ENCODE results near the gene PLXND1. TPM values are rescaled to one million over a fixed set of nuclear protein-coding genes. Genes with fewer than 3 reads are reported as not detected.

Gene PLXND1
- total RNA-seq, 1 donor from 2014 or later: 9.0 TPM

DNA sequence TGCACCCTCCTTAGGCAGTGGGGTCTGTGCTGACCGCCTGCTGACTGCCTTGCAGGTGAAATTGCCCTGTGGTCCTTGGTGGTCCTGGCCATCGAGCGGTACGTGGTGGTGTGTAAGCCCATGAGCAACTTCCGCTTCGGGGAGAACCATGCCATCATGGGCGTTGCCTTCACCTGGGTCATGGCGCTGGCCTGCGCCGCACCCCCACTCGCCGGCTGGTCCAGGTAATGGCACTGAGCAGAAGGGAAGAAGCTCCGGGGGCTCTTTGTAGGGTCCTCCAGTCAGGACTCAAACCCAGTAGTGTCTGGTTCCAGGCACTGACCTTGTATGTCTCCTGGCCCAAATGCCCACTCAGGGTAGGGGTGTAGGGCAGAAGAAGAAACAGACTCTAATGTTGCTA is 75.7 kb downstream of the PLXND1 start:
- Histone ChIP-seq H3F3A (ENCODE audit: low read depth) (peaks cover 5% of the 10 kb centered on the region), H3K27me3 (no peaks in the 10 kb centered on the region), H3K9ac (no peak overlapping the region), H3K4me1 (peaks cover 26% of the 10 kb centered on the region), H3K4me2 (peak overlapping the region; percentile 27), H3K9me3 (ENCODE audit: low read depth) (no peaks in the 10 kb centered on the region), H3K36me3 (no peaks in the 10 kb centered on the region), H4K20me1 (ENCODE audit: low read depth) (no peaks in the 10 kb centered on the region), H3K79me2 (ENCODE audit: low read depth) (no peaks in the 10 kb centered on the region), H3K4me3 (no peak overlapping the region), H3K27ac (no peak overlapping the region), H2AFZ (replicated peaks) (peak overlapping the region; percentile 32)
- Mint-ChIP-seq H3K36me3 (no peaks in the 10 kb centered on the region), H3K27me3 (ENCODE audit: insufficient read depth, low read depth) (peaks cover 12% of the 10 kb centered on the region), H3K4me3 (no peak overlapping the region), H3K27ac (peak overlapping the region; percentile 60), H3K9me3 (peaks cover 2% of the 10 kb centered on the region), H3K4me1 (peaks cover 34% of the 10 kb centered on the region)
- DNase-seq (ENCODE audit: low spot score): no peak
- TF ChIP-seq, protein P1, sequence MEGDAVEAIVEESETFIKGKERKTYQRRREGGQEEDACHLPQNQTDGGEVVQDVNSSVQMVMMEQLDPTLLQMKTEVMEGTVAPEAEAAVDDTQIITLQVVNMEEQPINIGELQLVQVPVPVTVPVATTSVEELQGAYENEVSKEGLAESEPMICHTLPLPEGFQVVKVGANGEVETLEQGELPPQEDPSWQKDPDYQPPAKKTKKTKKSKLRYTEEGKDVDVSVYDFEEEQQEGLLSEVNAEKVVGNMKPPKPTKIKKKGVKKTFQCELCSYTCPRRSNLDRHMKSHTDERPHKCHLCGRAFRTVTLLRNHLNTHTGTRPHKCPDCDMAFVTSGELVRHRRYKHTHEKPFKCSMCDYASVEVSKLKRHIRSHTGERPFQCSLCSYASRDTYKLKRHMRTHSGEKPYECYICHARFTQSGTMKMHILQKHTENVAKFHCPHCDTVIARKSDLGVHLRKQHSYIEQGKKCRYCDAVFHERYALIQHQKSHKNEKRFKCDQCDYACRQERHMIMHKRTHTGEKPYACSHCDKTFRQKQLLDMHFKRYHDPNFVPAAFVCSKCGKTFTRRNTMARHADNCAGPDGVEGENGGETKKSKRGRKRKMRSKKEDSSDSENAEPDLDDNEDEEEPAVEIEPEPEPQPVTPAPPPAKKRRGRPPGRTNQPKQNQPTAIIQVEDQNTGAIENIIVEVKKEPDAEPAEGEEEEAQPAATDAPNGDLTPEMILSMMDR (IDR thresholded peaks at IDR 0.05): no peak
- no peak for TF ChIP-seq EZH2phosphoT487 (IDR thresholded peaks at IDR 0.05)
- TF ChIP-seq EZH2 (IDR thresholded peaks at IDR 0.05): no peak

DNA sequence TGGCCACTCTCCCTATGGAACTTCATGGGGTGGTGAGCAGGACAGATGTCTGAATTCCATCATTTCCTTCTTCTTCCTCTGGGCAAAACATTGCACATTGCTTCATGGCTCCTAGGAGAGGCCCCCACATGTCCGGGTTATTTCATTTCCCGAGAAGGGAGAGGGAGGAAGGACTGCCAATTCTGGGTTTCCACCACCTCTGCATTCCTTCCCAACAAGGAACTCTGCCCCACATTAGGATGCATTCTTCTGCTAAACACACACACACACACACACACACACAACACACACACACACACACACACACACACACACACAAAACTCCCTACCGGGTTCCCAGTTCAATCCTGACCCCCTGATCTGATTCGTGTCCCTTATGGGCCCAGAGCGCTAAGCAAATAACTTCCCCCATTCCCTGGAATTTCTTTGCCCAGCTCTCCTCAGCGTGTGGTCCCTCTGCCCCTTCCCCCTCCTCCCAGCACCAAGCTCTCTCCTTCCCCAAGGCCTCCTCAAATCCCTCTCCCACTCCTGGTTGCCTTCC is 76.2 kb downstream of the PLXND1 start:
- H3K36me3 ChIP-seq: no peaks in the 10 kb centered on the region
- H2AFZ ChIP-seq (replicated peaks): peak overlapping the region; percentile 32
- no peaks in the 10 kb centered on the region for H3K79me2 ChIP-seq (ENCODE audit: low read depth)
- no peaks in the 10 kb centered on the region for H3K36me3 Mint-ChIP-seq
- no peaks in the 10 kb centered on the region for H4K20me1 ChIP-seq (ENCODE audit: low read depth)
- H3K27me3 ChIP-seq: no peaks in the 10 kb centered on the region
- no peak overlapping the region for H3K9ac ChIP-seq
- peaks cover 12% of the 10 kb centered on the region for H3K27me3 Mint-ChIP-seq (ENCODE audit: insufficient read depth, low read depth)
- H3K9me3 ChIP-seq (ENCODE audit: low read depth): no peaks in the 10 kb centered on the region
- H3K4me1 ChIP-seq: peaks cover 26% of the 10 kb centered on the region
- H3K4me3 ChIP-seq: no peak overlapping the region
- peaks cover 5% of the 10 kb centered on the region for H3F3A ChIP-seq (ENCODE audit: low read depth)
- H3K9me3 Mint-ChIP-seq: peaks cover 2% of the 10 kb centered on the region
- no peak overlapping the region for H3K4me3 Mint-ChIP-seq
- H3K27ac ChIP-seq: no peak overlapping the region
- TF ChIP-seq EZH2 (IDR thresholded peaks at IDR 0.05): no peak
- TF ChIP-seq, protein P1 (IDR thresholded peaks at IDR 0.05): no peak
- peak overlapping the region; percentile 27 for H3K4me2 ChIP-seq
- peak; percentile 64 for DNase-seq (ENCODE audit: low spot score)
- H3K4me1 Mint-ChIP-seq: peaks cover 34% of the 10 kb centered on the region
- peak overlapping the region; percentile 60 for H3K27ac Mint-ChIP-seq

DNA sequence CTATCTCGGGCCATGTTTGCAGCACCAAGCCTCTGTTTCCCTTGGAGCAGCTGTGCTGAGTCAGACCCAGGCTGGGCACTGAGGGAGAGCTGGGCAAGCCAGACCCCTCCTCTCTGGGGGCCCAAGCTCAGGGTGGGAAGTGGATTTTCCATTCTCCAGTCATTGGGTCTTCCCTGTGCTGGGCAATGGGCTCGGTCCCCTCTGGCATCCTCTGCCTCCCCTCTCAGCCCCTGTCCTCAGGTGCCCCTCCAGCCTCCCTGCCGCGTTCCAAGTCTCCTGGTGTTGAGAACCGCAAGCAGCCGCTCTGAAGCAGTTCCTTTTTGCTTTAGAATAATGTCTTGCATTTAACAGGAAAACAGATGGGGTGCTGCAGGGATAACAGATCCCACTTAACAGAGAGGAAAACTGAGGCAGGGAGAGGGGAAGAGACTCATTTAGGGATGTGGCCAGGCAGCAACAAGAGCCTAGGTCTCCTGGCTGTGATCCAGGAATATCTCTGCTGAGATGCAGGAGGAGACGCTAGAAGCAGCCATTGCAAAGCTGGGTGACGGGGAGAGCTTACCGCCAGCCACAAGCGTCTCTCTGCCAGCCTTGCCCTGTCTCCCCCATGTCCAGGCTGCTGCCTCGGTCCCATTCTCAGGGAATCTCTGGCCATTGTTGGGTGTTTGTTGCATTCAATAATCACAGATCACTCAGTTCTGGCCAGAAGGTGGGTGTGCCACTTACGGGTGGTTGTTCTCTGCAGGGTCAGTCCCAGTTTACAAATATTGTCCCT is 76.9 kb downstream of the PLXND1 start:
- peak overlapping the region; percentile 27 for H3K4me2 ChIP-seq
- H3K27me3 Mint-ChIP-seq (ENCODE audit: insufficient read depth, low read depth): peaks cover 10% of the 10 kb centered on the region

More for the DNA sequence above, 76.9 kb downstream of the PLXND1 start:
- Mint-ChIP-seq H3K27ac (peak overlapping the region; percentile 60), H3K4me3 (no peak overlapping the region), H3K9me3 (peaks cover 2% of the 10 kb centered on the region), H3K36me3 (no peaks in the 10 kb centered on the region), H3K4me1 (peaks cover 34% of the 10 kb centered on the region)
- Histone ChIP-seq H3K79me2 (ENCODE audit: low read depth) (no peaks in the 10 kb centered on the region), H3K9me3 (ENCODE audit: low read depth) (no peaks in the 10 kb centered on the region), H3K9ac (no peak overlapping the region), H3K27me3 (no peaks in the 10 kb centered on the region), H4K20me1 (ENCODE audit: low read depth) (no peaks in the 10 kb centered on the region), H3K27ac (no peak overlapping the region), H2AFZ (replicated peaks) (peak overlapping the region; percentile 5), H3K36me3 (no peaks in the 10 kb centered on the region), H3K4me3 (no peak overlapping the region), H3K4me1 (peaks cover 26% of the 10 kb centered on the region), H3F3A (ENCODE audit: low read depth) (peaks cover 5% of the 10 kb centered on the region)
- TF ChIP-seq EZH2 (IDR thresholded peaks at IDR 0.05) (no peak), EZH2phosphoT487 (IDR thresholded peaks at IDR 0.05) (no peak)
- TF ChIP-seq, protein P1 (IDR thresholded peaks at IDR 0.05): no peak
- no peak for DNase-seq (ENCODE audit: low spot score)

Data from neural progenitor cell (in vitro differentiated cells).